GM12878 (cell line): ENCODE data around the gene PHOSPHO1. TPM values are rescaled to one million over a fixed set of nuclear protein-coding genes. Genes with fewer than 3 reads are reported as not detected.
A peak's percentile ranks its signal among the peaks of the same experiment; 100 is the strongest.

ENCODE experiments used
- CBFB ChIP-seq: IDR thresholded peaks from 2 replicates; pipeline ENCODE4 v1.6.1; 2016; ENCODE audit warnings: antibody characterized with exemption, low read depth
- DPF2 ChIP-seq: fragments of 450-650 bp; IDR thresholded peaks from 2 replicates; pipeline ENCODE4 v1.6.1; 2017; ENCODE audit warnings: mild to moderate bottlenecking
- EGR1 ChIP-seq, 2 experiments: IDR thresholded peaks; 1 replicate in 1 of 2; 2 replicates in 1 of 2; pipeline ENCODE4 v1.6.1; 2011 to 2012; ENCODE audit warnings: low read depth in 2 of 2, low read length in 2 of 2, borderline replicate concordance in 1 of 2, mild to moderate bottlenecking in 1 of 2, moderate library complexity in 1 of 2
- ESRRA ChIP-seq: IDR thresholded peaks from 2 replicates; pipeline ENCODE4 v1.6.1; 2012; ENCODE audit warnings: mild to moderate bottlenecking, low read length, improper control_type of control experiment
- HDGF ChIP-seq: fragments of 450-650 bp; IDR thresholded peaks from 2 replicates; pipeline ENCODE4 v1.6.1; 2016; ENCODE audit warnings: antibody characterized with exemption
- IRF4 ChIP-seq: IDR thresholded peaks from 2 replicates; pipeline ENCODE4 v1.6.1; 2011; ENCODE audit warnings: low read depth, low read length
- NFXL1 ChIP-seq: fragments of 450-650 bp; IDR thresholded peaks from 2 replicates; pipeline ENCODE4 v1.6.1; 2017; ENCODE audit warnings: antibody characterized with exemption, mild to moderate bottlenecking, borderline replicate concordance
- PAX8 ChIP-seq: fragments of 450-650 bp; IDR thresholded peaks from 2 replicates; pipeline ENCODE4 v1.6.1; 2017; ENCODE audit warnings: mild to moderate bottlenecking, moderate library complexity
- POLR2AphosphoS5 ChIP-seq: IDR thresholded peaks from 2 replicates; pipeline ENCODE4 v1.6.1; 2011; ENCODE audit warnings: mild to moderate bottlenecking, low read length, inconsistent platforms
- SREBF1 ChIP-seq: IDR thresholded peaks from 2 replicates; pipeline ENCODE4 v1.6.1; 2012; ENCODE audit warnings: mild to moderate bottlenecking, low read length
- TAF1 ChIP-seq: IDR thresholded peaks from 2 replicates; pipeline ENCODE4 v1.6.1; 2011; ENCODE audit warnings: mild to moderate bottlenecking, low read depth, low read length, borderline replicate concordance
- TCF7 ChIP-seq: IDR thresholded peaks from 2 replicates; pipeline ENCODE4 v1.6.1; 2014; ENCODE audit warnings: antibody characterized with exemption, borderline replicate concordance
- WRNIP1 ChIP-seq: IDR thresholded peaks from 2 replicates; pipeline ENCODE4 v1.6.1; 2011; ENCODE audit warnings: low read depth, low read length, improper control_type of control experiment, borderline replicate concordance
- polyA plus RNA-seq, 11 experiments: library from polyadenylated mRNA; depleted of rRNA in 4 of 11; unstranded in 6 of 11; stranded (reverse) in 5 of 11; fragments of >200 nt; fragmentation: Nextera tagmentation in 4 of 11; fragmentation: Illumina TruSeq in 1 of 11; extraction: Ambion mirVana in 4 of 11; extraction: Trizol in 1 of 11; gene quantifications; 1 replicate in 1 of 11; 2 replicates in 10 of 11; pipeline versions ENCODE4 v1.2.1 to v1.2.3, GENCODE V29; 2011 to 2016; ENCODE audit warnings: inconsistent platforms in 2 of 11, missing spikeins in 2 of 11, low read depth in 1 of 11
- total RNA-seq, 4 experiments: library from RNA; depleted of rRNA in 3 of 4; stranded (reverse); fragments of >200 nt in 3 of 4; fragmentation: Illumina TruSeq in 1 of 4; extraction: Trizol in 1 of 4; gene quantifications; 2 replicates each; pipeline versions ENCODE4 v1.2.1 to v1.2.3, GENCODE V29; 2013 to 2021
- TF ChIP-seq, protein P1 (sequence below): fragments of 450-650 bp; IDR thresholded peaks from 2 replicates; pipeline ENCODE4 v1.6.1; 2018; ENCODE audit warnings: borderline replicate concordance, mild to moderate bottlenecking; ENCODE audit not compliant: partially characterized antibody
- TF ChIP-seq, protein P2 (sequence below): fragments of 150-350 bp; IDR thresholded peaks from 2 replicates; pipeline ENCODE4 v1.6.1; 2016; ENCODE audit warnings: low read depth, low read length
- TF ChIP-seq, protein P3 (sequence below): fragments of 450-650 bp; IDR thresholded peaks from 2 replicates; pipeline ENCODE4 v1.6.1; 2017; ENCODE audit warnings: mild to moderate bottlenecking, low read depth, inconsistent platforms; ENCODE audit not compliant: poor library complexity, severe bottlenecking
- TF ChIP-seq, protein P4 (sequence below): IDR thresholded peaks from 2 replicates; pipeline ENCODE4 v1.6.1; 2012; ENCODE audit warnings: low read depth, low read length, improper control_type of control experiment
- TF ChIP-seq, protein P5 (sequence below): fragments of 450-650 bp; IDR thresholded peaks from 2 replicates; pipeline ENCODE4 v1.6.1; 2017; ENCODE audit warnings: low read depth, mild to moderate bottlenecking, moderate library complexity

The PHOSPHO1 gene
- total and polyA plus RNA-seq, 10 of the 15 experiments (the other 5 are each of a cell fraction or from before 2014, with no cell fraction given): 0.03 to 1.5 (median 0.16) TPM; not detected in 2

DNA sequence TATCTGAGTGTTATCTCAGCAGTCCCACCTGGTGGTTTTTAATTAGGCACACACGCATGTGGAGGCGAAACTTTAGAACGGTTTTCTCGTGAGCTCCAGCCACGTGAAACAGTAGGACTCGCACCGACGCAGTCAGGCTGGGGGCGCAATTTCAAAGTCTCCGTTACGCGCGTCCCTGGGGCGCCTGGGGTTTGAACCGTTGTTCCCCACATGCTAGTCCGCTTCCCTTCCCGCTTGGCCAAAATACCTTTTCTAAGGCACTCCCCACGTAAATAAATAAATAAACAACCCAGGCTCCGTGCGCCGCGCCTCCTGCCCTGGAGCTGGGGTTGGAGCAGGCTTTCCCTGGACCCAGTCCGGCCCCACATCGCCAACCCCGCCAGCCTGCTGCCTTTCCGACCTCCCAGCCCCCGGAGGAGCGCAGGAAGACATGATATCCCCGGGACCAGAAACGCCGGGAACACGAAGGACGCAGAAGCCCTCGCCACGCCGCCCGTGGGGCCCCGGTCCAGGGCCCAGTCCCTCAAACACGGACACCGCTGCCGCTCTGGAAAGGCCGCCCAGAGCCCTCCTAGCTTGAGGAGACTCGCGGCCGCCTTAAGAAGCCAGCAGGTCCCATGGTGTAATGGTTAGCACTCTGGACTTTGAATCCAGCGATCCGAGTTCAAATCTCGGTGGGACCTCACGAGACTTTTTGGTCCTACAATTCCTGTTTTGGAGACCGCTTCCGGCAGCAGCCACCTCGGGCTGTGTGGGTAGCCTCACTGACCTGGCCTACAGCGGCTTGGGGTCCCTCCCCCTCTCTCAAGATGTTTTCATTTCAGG, 38.5 kb downstream of the PHOSPHO1 start (continued):
- TF ChIP-seq WRNIP1 (no peak), TAF1 (peak; percentile 71), HDGF (peak; percentile 37; the same call in 1 of the 2 replicates), SREBF1 (peak; percentile 51; the same call in 1 of the 2 replicates), CBFB (peak; percentile 73), POLR2AphosphoS5 (peak; percentile 61; the same call in 1 of the 2 replicates), IRF4 (peak; percentile 53), DPF2 (peak; percentile 71; the same call in 1 of the 2 replicates), EGR1 (IDR thresholded peaks at IDR 0.05; ENCODE audit: borderline replicate concordance in 1 of 2, low read depth in 2 of 2, low read length in 2 of 2) (0 out of 3 replicates have a peak, but pooled peaks of 1 of the 2 experiments have one; percentile 7), ESRRA (0 out of 2 replicates have a peak, but pooled peaks have one; percentile 74), TCF7 (no peak; the same call in 1 of the 2 replicates), NFXL1 (no peak), PAX8 (no peak; the same call in 1 of the 2 replicates)
- TF ChIP-seq, protein P1, sequence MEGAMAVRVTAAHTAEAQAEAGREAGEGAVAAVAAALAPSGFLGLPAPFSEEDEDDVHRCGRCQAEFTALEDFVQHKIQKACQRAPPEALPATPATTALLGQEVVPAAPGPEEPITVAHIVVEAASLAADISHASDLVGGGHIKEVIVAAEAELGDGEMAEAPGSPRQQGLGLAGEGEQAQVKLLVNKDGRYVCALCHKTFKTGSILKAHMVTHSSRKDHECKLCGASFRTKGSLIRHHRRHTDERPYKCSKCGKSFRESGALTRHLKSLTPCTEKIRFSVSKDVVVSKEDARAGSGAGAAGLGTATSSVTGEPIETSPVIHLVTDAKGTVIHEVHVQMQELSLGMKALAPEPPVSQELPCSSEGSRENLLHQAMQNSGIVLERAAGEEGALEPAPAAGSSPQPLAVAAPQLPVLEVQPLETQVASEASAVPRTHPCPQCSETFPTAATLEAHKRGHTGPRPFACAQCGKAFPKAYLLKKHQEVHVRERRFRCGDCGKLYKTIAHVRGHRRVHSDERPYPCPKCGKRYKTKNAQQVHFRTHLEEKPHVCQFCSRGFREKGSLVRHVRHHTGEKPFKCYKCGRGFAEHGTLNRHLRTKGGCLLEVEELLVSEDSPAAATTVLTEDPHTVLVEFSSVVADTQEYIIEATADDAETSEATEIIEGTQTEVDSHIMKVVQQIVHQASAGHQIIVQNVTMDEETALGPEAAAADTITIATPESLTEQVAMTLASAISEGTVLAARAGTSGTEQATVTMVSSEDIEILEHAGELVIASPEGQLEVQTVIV: no peak
- TF ChIP-seq, protein P2, sequence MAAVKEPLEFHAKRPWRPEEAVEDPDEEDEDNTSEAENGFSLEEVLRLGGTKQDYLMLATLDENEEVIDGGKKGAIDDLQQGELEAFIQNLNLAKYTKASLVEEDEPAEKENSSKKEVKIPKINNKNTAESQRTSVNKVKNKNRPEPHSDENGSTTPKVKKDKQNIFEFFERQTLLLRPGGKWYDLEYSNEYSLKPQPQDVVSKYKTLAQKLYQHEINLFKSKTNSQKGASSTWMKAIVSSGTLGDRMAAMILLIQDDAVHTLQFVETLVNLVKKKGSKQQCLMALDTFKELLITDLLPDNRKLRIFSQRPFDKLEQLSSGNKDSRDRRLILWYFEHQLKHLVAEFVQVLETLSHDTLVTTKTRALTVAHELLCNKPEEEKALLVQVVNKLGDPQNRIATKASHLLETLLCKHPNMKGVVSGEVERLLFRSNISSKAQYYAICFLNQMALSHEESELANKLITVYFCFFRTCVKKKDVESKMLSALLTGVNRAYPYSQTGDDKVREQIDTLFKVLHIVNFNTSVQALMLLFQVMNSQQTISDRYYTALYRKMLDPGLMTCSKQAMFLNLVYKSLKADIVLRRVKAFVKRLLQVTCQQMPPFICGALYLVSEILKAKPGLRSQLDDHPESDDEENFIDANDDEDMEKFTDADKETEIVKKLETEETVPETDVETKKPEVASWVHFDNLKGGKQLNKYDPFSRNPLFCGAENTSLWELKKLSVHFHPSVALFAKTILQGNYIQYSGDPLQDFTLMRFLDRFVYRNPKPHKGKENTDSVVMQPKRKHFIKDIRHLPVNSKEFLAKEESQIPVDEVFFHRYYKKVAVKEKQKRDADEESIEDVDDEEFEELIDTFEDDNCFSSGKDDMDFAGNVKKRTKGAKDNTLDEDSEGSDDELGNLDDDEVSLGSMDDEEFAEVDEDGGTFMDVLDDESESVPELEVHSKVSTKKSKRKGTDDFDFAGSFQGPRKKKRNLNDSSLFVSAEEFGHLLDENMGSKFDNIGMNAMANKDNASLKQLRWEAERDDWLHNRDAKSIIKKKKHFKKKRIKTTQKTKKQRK: no peak
- TF ChIP-seq, protein P3, sequence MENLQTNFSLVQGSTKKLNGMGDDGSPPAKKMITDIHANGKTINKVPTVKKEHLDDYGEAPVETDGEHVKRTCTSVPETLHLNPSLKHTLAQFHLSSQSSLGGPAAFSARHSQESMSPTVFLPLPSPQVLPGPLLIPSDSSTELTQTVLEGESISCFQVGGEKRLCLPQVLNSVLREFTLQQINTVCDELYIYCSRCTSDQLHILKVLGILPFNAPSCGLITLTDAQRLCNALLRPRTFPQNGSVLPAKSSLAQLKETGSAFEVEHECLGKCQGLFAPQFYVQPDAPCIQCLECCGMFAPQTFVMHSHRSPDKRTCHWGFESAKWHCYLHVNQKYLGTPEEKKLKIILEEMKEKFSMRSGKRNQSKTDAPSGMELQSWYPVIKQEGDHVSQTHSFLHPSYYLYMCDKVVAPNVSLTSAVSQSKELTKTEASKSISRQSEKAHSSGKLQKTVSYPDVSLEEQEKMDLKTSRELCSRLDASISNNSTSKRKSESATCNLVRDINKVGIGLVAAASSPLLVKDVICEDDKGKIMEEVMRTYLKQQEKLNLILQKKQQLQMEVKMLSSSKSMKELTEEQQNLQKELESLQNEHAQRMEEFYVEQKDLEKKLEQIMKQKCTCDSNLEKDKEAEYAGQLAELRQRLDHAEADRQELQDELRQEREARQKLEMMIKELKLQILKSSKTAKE: peak; percentile 75
- TF ChIP-seq, protein P4, sequence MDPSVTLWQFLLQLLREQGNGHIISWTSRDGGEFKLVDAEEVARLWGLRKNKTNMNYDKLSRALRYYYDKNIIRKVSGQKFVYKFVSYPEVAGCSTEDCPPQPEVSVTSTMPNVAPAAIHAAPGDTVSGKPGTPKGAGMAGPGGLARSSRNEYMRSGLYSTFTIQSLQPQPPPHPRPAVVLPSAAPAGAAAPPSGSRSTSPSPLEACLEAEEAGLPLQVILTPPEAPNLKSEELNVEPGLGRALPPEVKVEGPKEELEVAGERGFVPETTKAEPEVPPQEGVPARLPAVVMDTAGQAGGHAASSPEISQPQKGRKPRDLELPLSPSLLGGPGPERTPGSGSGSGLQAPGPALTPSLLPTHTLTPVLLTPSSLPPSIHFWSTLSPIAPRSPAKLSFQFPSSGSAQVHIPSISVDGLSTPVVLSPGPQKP: peak; percentile 98
- TF ChIP-seq, protein P5, sequence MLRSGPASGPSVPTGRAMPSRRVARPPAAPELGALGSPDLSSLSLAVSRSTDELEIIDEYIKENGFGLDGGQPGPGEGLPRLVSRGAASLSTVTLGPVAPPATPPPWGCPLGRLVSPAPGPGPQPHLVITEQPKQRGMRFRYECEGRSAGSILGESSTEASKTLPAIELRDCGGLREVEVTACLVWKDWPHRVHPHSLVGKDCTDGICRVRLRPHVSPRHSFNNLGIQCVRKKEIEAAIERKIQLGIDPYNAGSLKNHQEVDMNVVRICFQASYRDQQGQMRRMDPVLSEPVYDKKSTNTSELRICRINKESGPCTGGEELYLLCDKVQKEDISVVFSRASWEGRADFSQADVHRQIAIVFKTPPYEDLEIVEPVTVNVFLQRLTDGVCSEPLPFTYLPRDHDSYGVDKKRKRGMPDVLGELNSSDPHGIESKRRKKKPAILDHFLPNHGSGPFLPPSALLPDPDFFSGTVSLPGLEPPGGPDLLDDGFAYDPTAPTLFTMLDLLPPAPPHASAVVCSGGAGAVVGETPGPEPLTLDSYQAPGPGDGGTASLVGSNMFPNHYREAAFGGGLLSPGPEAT: no peak
